NCI-H524 treated with DMSO at 0.1 percent for 48 hours (cell line): ENCODE measurements around the gene PPP2R5B.
A peak's percentile ranks its signal among the peaks of the same experiment; 100 is the strongest.

Experiments
- DNase-seq: peaks from one replicate; lab custom pipeline; 2025; lab: John Stamatoyannopoulos, UW

The PPP2R5B gene

GRCh38 chr11:64929625-64930024, 5.1 kb downstream of the PPP2R5B start:
- no peak for DNase-seq

- DNase-seq, result no peak
Measured at GRCh38 chr11:64930340-64930739, 5.9 kb downstream of the PPP2R5B start.

GRCh38 chr11:64931290-64931689, 6.8 kb downstream of the PPP2R5B start:
- no peak for DNase-seq

- DNase-seq, result no peak
Measured at GRCh38 chr11:64932324-64932723, 7.8 kb downstream of the PPP2R5B start.

GRCh38 chr11:64933213-64933934, 8.9 kb downstream of the PPP2R5B start:
- DNase-seq, result no peak

GRCh38 chr11:64933935-64934681, 9.6 kb downstream of the PPP2R5B start:
- no peak for DNase-seq

GRCh38 chr11:64934682-64935358, 10.3 kb downstream of the PPP2R5B start:
- no peak for DNase-seq

GRCh38 chr11:64935359-64936081, 11.0 kb downstream of the PPP2R5B start, which contains the start of gene GPHA2:
GPHA2 (minus strand) TSS chr11:64935893; CDS start chr11:64935460, 433 bp downstream.
- DNase-seq, result peak; percentile 18

GRCh38 chr11:64936539-64936938, 12.1 kb downstream of the PPP2R5B start:
- no peak for DNase-seq

GRCh38 chr11:64947208-64947814, 22.8 kb downstream of the PPP2R5B start:
- DNase-seq, result no peak

- no peak for DNase-seq
Measured at GRCh38 chr11:64951529-64951928, 27.0 kb downstream of the PPP2R5B start.

- DNase-seq, result no peak
Measured at GRCh38 chr11:64954201-64954600, 29.7 kb downstream of the PPP2R5B start.

- no peak for DNase-seq
Measured at GRCh38 chr11:64959498-64959897, 35.0 kb downstream of the PPP2R5B start.

GRCh38 chr11:64960719-64961118, 36.2 kb downstream of the PPP2R5B start:
- DNase-seq, result no peak

- DNase-seq, result no peak
Measured at GRCh38 chr11:64963072-64963631, 38.7 kb downstream of the PPP2R5B start.

- no peak for DNase-seq
Measured at GRCh38 chr11:64967375-64967774, 42.9 kb downstream of the PPP2R5B start.

GRCh38 chr11:64969209-64969608, 44.7 kb downstream of the PPP2R5B start:
- peak; percentile 47 for DNase-seq

GRCh38 chr11:64970731-64971151, 46.3 kb downstream of the PPP2R5B start:
- DNase-seq, result no peak

- DNase-seq, result no peak
Measured at GRCh38 chr11:64971421-64972233, 47.1 kb downstream of the PPP2R5B start, which contains the start of gene MAJIN. MAJIN (minus strand) TSS chr11:64972108; CDS start chr11:64959405, 12,703 bp downstream.

- DNase-seq, result no peak
Measured at GRCh38 chr11:64974124-64974523, 49.6 kb downstream of the PPP2R5B start.
